Fibroblast of skin of scalp (primary cell): ENCODE measurements around the gene DHRSX.
"Not testable (repeated sequence)": the region's sequence is repeated elsewhere in the genome, so short reads cannot be mapped to it uniquely, and the experiment has no call there.

Experiments
- DNase-seq: peaks from one replicate; pipeline ENCODE4 v3.0.0-alpha.2; 2013

DHRSX gene

DNA sequence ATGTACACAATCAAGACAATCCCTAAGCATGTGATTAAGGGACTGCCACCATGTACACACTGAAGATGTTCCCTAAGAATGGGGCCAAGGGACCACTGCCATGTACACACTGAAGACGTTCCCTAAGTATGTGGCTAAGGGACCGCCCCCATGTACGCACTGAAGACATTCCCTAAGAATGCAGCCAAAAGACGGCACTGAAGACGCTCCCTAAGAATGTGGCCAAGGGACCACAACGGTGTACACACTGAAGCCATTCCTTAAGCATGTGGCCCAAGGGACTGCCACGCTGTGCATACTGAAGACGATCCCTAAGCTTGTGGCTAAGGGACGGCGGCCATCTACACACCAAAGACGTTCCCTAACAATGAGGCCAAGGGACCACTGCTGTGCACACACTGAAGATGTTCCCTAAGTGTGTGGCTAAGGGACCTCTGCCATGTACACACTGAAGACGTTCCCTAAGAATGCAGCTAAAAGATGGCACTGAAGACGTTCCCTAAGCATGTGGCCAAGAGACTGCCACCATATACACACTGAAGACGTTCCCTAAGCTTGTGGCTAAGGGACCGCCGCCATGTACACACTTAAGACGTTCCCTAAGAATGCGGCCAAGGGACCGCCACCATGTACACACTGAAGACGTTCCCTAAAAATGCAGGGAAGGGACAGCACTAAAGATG, 26.4 kb downstream of the DHRSX start:
- DNase-seq = no peak

DNA sequence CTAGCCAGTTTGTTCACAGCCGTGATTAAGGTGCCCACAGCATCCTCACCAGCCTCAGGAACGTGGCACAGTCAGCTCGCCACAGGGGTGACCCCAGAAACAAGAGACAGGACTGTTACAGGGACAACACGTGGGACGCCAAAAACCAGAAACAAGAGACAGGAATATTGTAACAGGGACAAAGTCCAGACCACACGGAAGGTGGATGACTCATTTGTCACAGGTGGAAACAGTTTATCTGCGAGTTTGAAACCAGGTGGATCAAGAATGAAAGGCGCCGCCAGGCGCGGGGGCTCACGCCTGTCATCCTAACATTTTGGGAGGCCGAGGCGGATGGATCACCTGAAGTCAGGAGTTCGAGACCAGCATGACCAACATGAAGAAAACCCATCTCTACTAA, 27.7 kb downstream of the DHRSX start:
- DNase-seq = not testable (repeated sequence)

DNA sequence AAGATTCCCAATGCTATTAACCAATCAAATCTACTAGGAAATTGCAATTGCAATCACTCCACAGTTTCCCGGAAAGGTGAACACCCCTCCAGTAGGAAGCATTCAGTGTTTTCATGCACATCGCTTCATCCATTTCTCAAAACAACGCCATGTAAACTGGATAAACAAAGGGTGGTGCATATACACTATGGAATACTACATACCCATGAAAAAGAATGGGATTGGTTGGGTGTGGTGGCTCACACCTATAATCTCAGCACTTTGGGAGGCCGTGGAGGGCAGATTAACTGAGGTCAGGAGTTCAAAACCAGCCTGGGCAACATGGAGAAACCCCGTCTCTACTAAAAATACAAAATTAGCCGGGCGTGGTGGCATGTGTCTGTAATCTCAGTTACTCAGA, 29.1 kb downstream of the DHRSX start:
- DNase-seq = no peak

DNA sequence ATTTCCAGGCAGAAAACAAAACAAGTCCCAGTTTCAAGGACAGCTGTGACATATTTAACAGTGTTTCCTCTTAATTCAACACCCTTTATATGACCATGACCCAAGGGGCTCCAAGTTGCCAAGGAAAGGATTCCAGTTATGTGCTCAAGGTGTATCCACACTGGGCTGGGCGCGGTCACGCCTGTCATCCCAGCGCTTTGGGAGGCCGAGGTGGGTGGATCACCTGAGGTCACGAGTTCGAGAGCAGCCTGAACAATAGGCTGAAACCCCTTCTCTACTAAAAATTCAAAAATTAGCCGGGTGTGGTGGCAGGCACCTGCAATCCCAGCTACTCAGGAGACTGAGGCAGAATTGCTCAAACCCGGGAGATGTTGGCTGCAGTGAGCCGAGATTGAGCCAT, 29.6 kb downstream of the DHRSX start:
- DNase-seq = not testable (repeated sequence)

DNA sequence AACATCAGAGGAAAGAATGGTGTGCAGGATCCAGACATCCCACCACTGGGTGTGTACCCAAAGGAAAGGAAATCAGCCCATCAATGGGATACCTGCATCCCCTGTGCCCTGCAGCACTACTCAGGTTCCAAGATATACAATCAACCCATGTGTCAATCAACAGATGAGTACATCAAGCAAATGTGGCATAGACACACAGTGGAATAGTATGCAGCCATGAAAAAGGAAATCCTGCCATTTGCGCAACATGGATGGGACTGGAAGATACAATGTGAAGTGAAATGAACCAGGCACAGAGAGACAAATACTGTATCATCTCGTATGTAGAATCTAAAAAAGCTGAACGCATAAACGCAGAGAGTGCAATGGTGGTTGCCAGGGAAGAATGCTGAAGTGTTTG, 30.9 kb downstream of the DHRSX start:
- DNase-seq = not testable (repeated sequence)

DNA sequence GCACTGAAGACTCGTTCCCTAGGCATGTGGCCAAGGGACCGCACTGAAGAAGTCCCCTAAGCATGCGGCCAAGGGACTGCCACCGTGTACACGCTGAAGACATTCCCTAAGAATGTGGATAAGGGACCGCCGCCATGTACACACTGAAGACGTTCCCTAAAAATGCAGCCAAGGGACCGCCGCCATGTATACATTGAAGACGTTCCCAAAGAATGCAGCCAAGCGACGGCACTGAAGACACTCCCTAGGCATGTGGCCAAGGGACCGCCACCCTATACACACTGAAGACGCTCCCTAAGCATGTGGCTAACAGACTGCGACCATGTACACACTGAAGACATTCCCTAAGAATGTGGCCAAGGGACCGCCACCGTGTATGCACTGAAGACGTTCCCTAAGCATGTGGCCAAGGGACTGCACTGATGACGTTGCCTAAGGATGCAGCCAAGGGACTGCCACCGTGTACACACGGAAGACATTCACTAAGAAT, 31.5 kb downstream of the DHRSX start:
- no peak for DNase-seq

DNA sequence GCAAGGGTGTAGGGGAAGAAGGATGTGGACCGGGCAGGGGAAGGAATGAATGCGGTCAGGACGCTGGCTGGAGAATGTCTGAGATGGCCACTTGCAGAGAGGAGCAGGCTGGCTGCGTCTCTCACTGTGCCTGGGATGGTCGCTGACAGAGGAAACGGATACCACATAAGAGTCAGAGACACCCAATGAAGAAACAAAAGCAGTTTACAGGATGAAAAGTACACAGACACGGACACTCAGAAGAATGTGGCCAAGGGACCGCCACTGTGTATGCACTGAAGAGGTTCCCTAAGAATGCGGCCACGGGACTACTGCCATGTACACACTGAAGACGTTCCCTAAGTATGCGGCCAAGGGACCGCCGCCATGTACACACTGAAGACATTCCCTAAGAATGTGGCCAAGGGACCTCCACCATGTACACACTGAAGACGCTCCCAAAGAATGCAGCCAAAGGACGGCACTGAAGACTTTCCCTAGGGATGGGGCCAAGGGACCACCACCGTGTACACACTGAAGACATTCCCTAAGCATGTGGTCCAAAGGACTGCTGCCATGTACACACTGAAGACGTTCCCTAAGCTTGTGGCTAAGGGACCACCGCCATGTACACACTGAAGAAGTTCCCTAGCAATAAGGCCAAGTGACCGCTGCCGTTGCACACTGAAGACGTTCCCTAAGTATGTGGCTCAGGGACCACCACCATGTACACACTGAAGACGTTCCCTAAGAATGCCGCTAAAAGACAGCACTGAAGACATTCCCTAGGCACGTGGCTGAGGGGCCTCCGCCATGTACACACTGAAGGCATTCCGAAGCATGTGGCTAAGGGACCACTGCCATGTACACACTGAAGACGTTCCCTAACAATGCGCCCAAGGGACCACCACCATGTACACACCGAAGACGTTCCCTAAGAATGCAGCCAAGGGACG, 32.2 kb downstream of the DHRSX start:
- DNase-seq = no peak

DNA sequence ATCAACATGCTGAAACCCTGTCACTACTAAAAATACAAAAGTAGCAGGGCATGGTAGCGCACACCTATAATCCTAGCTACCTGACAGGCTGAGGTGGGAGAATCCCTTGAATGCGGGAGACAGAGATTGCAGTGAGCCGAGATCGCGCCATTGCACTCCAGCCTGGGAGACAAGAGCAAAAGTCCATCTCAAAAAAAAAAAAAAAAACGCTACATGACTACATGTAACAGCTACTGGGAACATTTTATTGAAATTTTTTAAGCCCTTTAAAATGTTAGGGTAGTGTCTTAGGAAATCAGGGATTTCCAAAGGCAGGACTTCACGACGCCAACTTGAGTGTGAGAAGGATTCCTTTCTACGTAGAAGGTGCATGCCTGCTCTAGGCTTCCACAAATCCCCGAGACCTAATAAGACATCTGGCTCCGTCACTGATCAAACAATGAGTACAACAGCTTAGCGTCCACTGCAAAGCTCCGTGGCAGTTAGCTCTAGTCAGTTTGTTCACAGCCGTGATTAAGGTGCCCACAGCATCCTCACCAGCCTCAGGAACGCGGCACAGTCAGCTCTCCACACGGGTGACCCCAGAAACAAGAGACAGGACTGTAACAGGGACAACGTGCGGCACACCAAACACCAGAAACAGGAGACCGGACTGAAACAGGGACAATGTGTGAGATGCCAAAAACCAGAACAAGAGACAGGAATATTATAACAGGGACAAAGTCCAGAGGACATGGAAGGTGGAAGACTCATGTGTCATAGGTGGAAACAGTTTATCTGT, 33.7 kb downstream of the DHRSX start:
- DNase-seq = no peak

DNA sequence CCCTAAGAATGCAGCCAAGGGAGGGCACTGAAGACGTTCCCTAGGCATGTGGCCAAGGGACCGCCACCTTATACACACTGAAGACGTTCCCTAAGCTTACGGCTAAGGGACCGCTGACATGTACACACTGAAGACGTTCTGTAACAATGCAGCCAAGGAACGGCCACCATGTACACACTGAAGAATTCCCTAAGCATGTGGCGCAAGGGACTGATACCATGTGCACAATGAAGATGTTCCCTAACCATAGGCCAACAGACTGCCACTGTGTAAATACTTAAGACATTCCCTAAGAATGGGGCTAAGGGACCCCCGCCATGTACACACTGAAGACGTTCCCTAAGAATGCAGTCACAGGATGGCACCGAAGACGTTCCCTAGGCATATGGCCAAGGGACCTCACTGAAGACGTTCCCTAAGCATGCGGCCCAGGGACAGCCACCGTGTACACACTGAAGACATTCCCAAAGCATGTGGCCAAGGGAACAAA, 36.1 kb downstream of the DHRSX start:
- DNase-seq = peak; percentile 51

DNA sequence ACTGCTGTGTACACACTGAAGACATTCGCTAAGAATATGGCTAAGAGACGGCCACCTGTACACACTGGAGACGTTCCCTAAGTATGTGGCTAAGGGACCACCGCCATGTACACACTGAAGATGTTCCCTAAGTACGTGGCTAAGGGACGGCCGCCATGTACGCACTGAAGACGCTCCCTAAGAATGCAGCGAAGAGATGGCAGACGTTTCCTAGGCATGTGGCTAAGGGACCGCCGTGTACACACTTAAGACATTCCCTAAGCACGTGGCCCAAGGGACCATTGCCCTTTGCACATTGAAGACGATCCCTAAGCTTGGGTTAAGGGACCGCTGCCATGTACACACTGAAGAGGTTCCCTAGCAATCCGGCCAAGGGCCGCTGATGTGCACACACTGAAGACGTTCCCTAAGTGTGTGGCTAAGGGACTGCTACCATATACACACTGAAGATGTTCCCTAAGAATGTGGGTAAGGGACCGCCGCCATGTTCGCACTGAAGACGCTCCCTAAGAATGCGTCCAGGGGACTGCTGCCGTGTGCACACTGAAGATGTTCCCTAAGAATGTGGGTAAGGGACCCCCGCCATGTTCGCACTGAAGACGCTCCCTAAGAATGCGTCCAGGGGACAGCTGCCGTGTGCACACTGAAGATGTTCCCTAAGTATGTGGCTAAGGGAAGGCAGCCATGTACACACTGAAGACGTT, 36.7 kb downstream of the DHRSX start:
- DNase-seq = peak; percentile 58

DNA sequence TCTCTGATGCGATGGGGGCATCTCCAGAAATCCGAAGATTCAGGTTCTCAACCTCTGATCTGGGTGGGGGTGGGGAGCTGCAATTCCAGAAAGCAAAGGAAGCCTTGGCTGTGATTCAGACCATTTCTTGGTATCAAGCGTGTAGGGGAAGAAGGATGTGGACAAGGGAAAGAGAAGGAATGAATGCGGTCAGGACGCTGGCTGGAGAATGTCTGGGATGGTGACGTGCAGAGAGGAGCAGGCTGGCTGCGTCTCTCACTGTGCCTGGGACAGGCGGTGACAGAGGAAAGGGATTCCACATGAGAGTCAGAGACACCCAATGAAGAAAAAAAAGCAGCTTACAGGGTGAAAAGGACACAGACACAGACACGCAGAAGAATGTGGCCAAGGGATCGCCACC, 37.3 kb downstream of the DHRSX start:
- peak; percentile 84 for DNase-seq

DNA sequence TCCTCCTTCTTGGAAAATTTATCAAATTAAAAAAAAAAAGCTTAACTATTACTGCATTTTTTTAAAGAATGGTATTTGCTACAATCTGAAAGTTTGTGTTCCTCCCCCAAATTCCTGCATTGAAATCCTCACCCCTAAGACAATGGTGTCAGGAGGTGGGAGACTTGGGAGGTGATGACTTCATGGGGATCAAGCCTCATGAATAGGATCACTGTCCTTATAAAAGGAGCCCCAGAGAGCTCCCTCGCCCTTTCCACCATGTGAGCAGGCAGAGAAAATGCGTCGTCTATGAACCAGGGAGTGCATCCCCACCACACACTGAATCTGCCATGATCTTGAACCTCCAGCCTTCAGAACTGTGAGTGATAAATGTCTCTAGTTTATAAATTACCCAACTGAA, 38.0 kb downstream of the DHRSX start:
- no peak for DNase-seq

DNA sequence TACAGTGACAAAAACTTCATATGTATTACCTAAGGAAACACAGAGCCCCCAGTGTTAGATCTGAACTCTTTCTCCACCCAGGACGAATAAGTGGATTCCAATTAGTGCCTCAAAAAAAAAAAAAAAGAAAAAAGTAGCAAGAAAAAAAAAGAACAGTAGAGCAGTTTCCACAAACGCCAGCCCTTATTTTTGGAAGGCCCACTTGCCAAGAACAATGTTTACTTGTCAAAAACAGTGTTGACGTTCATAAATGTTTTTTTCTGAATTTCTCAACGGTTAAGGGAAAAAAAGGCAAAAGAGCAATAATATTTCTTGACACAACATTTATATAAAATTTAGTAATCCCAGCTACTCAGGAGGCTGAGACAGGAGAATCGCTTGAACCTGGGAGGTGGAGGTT, 38.7 kb downstream of the DHRSX start:
- DNase-seq = no peak

DNA sequence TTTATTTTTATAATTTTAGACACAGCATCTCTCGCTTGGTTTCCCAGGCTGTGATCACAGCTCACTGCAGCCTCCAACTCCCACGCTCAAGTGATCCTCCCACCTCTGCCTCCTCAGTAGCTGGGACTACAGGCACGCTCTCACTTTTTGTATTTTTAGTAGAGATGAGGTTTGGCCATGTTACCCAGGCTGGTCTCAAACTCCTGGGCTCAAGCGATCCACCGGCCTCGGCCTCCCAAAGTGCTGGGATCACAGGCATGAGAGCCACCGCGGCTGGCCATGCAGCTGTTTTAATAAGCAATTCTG, 39.1 kb downstream of the DHRSX start:
- DNase-seq = no peak

DNA sequence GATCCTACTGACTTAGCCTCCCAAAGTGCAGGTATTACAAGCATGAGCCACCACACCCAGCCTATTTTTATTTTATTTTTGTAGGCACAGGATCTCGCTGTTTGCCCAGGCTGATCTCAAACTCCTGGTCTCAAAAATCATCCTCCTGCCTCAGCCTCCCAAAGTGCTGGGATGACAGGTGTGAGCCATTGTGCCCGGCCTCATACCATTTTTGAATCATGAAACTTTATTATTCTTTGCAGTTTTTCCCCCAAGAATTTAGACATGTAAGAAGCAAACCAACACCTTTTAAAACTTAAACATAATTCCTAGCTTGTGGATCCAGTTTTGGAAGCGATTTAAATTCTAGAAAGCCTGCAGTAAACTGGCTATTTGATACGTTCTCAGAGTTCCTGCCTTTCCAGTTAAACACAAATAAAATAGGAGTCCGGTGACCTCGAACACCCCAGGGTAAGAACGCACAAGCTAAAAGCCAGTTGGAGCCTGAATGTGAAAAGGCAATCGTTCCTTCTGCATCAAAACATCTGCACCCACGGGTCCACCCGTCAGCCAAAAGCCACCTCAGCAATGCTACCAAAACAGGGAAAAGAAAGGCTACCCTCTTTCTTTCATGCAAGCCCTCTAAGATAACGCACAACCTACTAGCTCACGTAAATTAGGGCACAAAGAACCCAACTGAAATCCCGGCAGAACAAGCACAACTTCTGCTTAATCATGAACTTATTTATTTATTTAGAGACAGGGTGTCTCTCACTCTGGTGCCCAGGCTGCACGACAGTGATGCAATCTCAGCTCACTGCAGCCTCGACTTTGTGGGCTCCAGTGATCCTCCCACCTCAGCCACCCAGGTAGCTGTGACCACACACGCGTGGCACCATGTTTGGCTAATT, 39.7 kb downstream of the DHRSX start:
- not testable (repeated sequence) for DNase-seq

DNA sequence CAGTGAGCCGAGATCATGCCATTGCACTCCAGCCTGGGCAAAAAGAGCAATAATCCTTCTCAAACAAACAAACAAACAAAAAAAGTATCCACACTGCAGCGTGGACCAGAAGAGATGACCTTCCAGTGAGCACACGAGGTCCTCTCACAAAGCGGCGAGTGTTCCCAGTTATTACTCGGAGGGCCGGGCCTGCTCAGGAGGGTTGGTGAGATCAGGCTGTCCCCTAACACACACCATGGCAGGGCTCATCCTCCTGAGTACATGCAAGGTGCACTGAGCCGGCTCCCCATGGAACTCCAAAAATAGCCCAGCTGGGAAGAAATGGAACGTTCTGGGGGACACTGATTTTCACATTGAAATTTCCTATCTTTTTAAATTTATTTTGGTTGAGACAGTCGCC, 40.7 kb downstream of the DHRSX start:
- not testable (repeated sequence) for DNase-seq

DNA sequence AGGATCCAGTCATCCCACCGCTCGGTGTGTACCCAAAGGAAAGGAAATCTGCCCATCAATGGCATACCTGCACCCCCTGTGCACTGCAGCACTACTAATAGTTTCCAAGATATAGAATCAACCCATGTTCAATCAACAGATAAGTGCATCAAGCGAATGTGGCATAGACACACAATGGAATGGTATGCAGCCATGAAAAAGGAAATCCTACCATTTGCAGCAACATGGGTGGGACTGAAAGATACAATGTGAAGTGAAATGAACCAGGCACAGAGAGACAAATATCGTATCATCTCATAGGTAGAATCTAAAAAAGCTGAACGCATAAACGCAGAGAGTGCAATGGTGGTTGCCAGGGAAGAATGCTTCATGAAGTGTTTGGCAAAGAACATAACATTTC, 42.5 kb downstream of the DHRSX start:
- no peak for DNase-seq

DNA sequence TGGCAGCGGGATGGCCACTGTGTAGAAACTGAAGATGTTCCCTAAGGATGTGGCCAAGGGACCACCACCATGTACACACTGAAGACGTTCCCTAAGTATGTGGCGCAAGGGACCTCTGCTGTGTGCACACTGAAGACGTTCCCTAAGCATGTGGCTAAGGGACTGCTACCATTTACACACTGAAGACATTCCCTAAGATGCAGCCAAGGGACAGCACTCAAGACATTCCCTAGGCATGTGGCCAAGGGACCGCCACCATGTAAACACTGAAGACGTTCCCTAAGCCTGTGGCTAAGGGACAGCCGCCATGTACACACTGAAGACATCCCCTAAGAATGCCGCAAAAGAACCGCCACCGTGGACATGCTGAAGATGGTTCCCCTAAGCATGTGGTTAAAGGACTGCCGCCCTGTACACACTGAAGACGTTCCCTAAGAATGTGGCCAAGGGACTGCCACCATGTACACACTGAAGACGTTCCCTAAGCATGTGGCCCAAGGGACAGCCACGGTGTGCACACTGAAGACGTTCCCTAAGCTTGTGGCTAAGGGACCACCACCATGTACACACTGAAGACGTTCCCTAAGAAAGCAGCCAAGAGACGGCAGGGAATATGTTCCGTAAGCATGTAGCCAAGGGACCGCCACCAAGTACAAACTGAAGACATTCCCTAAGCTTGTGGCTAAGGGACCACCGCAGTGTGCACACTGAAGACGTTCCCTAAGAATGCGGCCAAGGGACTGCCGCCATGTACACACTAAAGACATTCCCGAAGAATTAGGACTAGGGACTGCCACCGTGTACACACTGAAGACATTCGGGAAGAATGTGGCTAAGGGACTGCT, 43.3 kb downstream of the DHRSX start:
- DNase-seq = no peak

DNA sequence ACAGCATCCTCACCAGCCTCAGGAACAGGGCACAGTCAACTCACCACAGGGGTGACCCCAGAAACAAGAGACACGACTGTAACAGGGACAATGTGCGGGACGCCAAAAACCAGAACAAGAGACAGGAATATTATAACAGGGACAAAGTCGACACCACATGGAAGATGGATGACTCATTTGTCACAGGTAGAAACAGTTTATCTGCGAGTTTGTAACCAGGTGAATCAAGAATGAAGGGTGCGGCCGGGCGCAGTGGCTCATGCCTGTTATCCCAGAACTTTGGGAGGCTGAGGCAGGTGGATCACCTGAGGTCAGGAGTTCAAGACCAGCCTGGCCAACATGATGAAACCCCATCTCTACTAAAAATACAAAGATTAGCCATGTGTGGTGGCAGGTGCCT, 44.7 kb downstream of the DHRSX start:
- not testable (repeated sequence) for DNase-seq

DNA sequence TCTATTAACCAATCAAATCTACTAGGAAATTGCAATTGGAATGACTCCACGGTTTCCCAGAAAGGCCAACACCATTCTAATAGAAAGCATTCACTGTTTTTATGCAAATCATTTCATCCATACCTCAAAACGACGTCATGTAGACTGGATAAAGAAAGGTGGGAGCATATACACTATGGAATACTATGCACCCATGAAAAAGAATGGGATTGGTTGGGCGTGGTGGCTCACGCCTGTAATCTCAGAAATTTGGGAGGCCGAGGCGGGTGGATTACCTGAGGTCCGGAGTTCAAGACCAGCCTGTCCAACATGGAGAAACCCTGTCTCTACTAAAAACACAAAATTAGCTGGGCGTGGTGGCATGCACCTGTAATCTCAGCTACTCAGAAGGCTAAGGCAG, 46.2 kb downstream of the DHRSX start:
- DNase-seq = not testable (repeated sequence)
